HG03469 (cell line): ENCODE results near the gene CDK14.
A peak's percentile ranks its signal among the peaks of the same experiment; 100 is the strongest.

Experiments used
- ATAC-seq: cut with Tn5 transposase; IDR thresholded peaks from one replicate; pipeline ENCODE4 v1.9.1; 2021; ENCODE audit warnings: mild to moderate bottlenecking, moderate library complexity, moderate number of reproducible peaks; ENCODE audit not compliant: unreplicated experiment

CDK14 gene

GRCh38 chr7:91128683-91129348 is 532.7 kb downstream of the CDK14 start:
- no peak for ATAC-seq

GRCh38 chr7:91135300-91135699 is 539.2 kb downstream of the CDK14 start:
- no peak for ATAC-seq

GRCh38 chr7:91135703-91136430 is 539.7 kb downstream of the CDK14 start:
- ATAC-seq, result no peak

- ATAC-seq, result no peak
These were observed 541.1 kb downstream of the CDK14 start for GRCh38 chr7:91137153-91137787.

GRCh38 chr7:91137788-91138368 is 541.8 kb downstream of the CDK14 start:
- ATAC-seq, result no peak

- ATAC-seq, result no peak
These were observed 544.2 kb downstream of the CDK14 start for GRCh38 chr7:91140286-91140685.

GRCh38 chr7:91140982-91141381 is 544.9 kb downstream of the CDK14 start:
- ATAC-seq, result no peak

GRCh38 chr7:91142743-91143142 is 546.6 kb downstream of the CDK14 start:
- ATAC-seq, result no peak

GRCh38 chr7:91149341-91150246 is 553.5 kb downstream of the CDK14 start:
- ATAC-seq, result no peak

- no peak for ATAC-seq
These were observed 555.8 kb downstream of the CDK14 start for GRCh38 chr7:91151916-91152315.

GRCh38 chr7:91156316-91157185 is 560.4 kb downstream of the CDK14 start:
- no peak for ATAC-seq

- ATAC-seq, result no peak
These were observed 561.6 kb downstream of the CDK14 start for GRCh38 chr7:91157579-91158320.

- ATAC-seq, result no peak
These were observed 566.3 kb downstream of the CDK14 start for GRCh38 chr7:91162436-91162835.

- ATAC-seq, result no peak
These were observed 568.4 kb downstream of the CDK14 start for GRCh38 chr7:91164506-91164905.

GRCh38 chr7:91165006-91165845 is 569.1 kb downstream of the CDK14 start:
- peak; percentile 83 for ATAC-seq

- ATAC-seq, result peak; percentile 24
These were observed 569.7 kb downstream of the CDK14 start for GRCh38 chr7:91165846-91166230.

- no peak for ATAC-seq
These were observed 573.0 kb downstream of the CDK14 start for GRCh38 chr7:91168871-91169829.
